ENCODE results near the gene KCNQ1.

- TF ChIP-seq, protein P1, sequence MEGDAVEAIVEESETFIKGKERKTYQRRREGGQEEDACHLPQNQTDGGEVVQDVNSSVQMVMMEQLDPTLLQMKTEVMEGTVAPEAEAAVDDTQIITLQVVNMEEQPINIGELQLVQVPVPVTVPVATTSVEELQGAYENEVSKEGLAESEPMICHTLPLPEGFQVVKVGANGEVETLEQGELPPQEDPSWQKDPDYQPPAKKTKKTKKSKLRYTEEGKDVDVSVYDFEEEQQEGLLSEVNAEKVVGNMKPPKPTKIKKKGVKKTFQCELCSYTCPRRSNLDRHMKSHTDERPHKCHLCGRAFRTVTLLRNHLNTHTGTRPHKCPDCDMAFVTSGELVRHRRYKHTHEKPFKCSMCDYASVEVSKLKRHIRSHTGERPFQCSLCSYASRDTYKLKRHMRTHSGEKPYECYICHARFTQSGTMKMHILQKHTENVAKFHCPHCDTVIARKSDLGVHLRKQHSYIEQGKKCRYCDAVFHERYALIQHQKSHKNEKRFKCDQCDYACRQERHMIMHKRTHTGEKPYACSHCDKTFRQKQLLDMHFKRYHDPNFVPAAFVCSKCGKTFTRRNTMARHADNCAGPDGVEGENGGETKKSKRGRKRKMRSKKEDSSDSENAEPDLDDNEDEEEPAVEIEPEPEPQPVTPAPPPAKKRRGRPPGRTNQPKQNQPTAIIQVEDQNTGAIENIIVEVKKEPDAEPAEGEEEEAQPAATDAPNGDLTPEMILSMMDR (IDR thresholded peaks at IDR 0.05): no peak
- TF ChIP-seq POLR2A (IDR thresholded peaks at IDR 0.05) (no peak), POLR2AphosphoS5 (IDR thresholded peaks at IDR 0.05) (no peak)
Measured at GRCh38 chr11:2881076-2881980, 436.5 kb downstream of the KCNQ1 start.
